HepG2 (cell line): ENCODE data around the gene C20orf202. TPM values are rescaled to one million over a fixed set of nuclear protein-coding genes. Genes with fewer than 3 reads are reported as not detected.

Experiments used
- ARNT2 ChIP-seq: sonication (generic); formaldehyde crosslinking; IDR thresholded peaks from 2 replicates; pipeline ENCODE4 v1.8.0; 2022; ENCODE audit warnings: mild to moderate bottlenecking, low read depth, missing genetic modification reagents, moderate library complexity
- GATAD2A ChIP-seq: IDR thresholded peaks from 2 replicates; pipeline ENCODE4 v1.6.1; 2016
- IKZF1 ChIP-seq: fragments of 450-650 bp; IDR thresholded peaks from 2 replicates; pipeline ENCODE4 v1.7.1; 2016
- MAFG ChIP-seq: sonication (generic); formaldehyde crosslinking; IDR thresholded peaks from 2 replicates; pipeline ENCODE4 v1.5.1; 2020; ENCODE audit warnings: mild to moderate bottlenecking, missing genetic modification reagents
- NFIC ChIP-seq: IDR thresholded peaks from 2 replicates; pipeline ENCODE4 v1.6.1; 2012; ENCODE audit warnings: mild to moderate bottlenecking, low read length, inconsistent platforms
- NFYB ChIP-seq: sonication (generic); formaldehyde crosslinking; IDR thresholded peaks from 2 replicates; pipeline ENCODE4 v1.4.0; 2020; ENCODE audit warnings: missing genetic modification reagents
- PHB2 ChIP-seq: fragments of 450-650 bp; IDR thresholded peaks from 2 replicates; pipeline ENCODE4 v1.6.1; 2018; ENCODE audit not compliant: partially characterized antibody
- POLR2A ChIP-seq, 2 experiments: IDR thresholded peaks; 2 replicates each; pipeline ENCODE4 v1.6.1; 2011; ENCODE audit warnings: low read depth in 2 of 2, low read length in 2 of 2, mild to moderate bottlenecking in 1 of 2, moderate library complexity in 1 of 2; ENCODE audit not compliant: insufficient read depth in 1 of 2
- RXRB ChIP-seq: IDR thresholded peaks from 2 replicates; pipeline ENCODE4 v1.6.1; 2016; ENCODE audit warnings: borderline replicate concordance, missing genetic modification reagents, missing compliant biosample characterization
- SATB2 ChIP-seq: sonication (generic); formaldehyde crosslinking; IDR thresholded peaks from 2 replicates; pipeline ENCODE4 v1.5.0; 2020; ENCODE audit warnings: missing genetic modification reagents
- SNAI1 ChIP-seq: sonication (generic); formaldehyde crosslinking; IDR thresholded peaks from 2 replicates; pipeline ENCODE4 v1.5.0; 2020; ENCODE audit warnings: mild to moderate bottlenecking, missing genetic modification reagents, borderline replicate concordance
- SP2 ChIP-seq: sonication (generic); formaldehyde crosslinking; IDR thresholded peaks from 2 replicates; pipeline ENCODE4 v1.5.1; 2020; ENCODE audit warnings: mild to moderate bottlenecking, missing genetic modification reagents
- YY1 ChIP-seq: IDR thresholded peaks from 2 replicates; pipeline ENCODE4 v1.6.1; 2011; ENCODE audit warnings: low read length, low read depth, moderate library complexity, mild to moderate bottlenecking; ENCODE audit not compliant: insufficient read depth, insufficient replicate concordance
- ZBTB46 ChIP-seq: sonication (generic); formaldehyde crosslinking; IDR thresholded peaks from 2 replicates; pipeline ENCODE4 v1.4.0; 2020; ENCODE audit warnings: mild to moderate bottlenecking, missing genetic modification reagents, borderline replicate concordance
- ZFYVE20 ChIP-seq: sonication (generic); formaldehyde crosslinking; IDR thresholded peaks from 2 replicates; pipeline ENCODE4 v1.8.0; 2023; ENCODE audit warnings: low read depth, mild to moderate bottlenecking, moderate library complexity, missing genetic modification reagents, borderline replicate concordance
- ZNF12 ChIP-seq: sonication (generic); formaldehyde crosslinking; IDR thresholded peaks from 2 replicates; pipeline ENCODE4 v1.5.0; 2020; ENCODE audit warnings: missing genetic modification reagents
- ZNF263 ChIP-seq: sonication (generic); formaldehyde crosslinking; IDR thresholded peaks from 2 replicates; pipeline ENCODE4 v1.4.0; 2020; ENCODE audit warnings: missing genetic modification reagents
- ZNF292 ChIP-seq: sonication (generic); formaldehyde crosslinking; IDR thresholded peaks from 2 replicates; pipeline ENCODE4 v1.8.1; 2022; ENCODE audit warnings: mild to moderate bottlenecking, low read depth, missing genetic modification reagents, borderline replicate concordance
- ZNF605 ChIP-seq: sonication (generic); formaldehyde crosslinking; IDR thresholded peaks from 2 replicates; pipeline ENCODE4 v1.8.0; 2022; ENCODE audit warnings: mild to moderate bottlenecking, missing genetic modification reagents
- ZNF691 ChIP-seq: sonication (generic); formaldehyde crosslinking; IDR thresholded peaks from 2 replicates; pipeline ENCODE4 v1.4.0; 2020; ENCODE audit warnings: missing genetic modification reagents, low read depth, mild to moderate bottlenecking, borderline replicate concordance
- ZNF7 ChIP-seq: IDR thresholded peaks from 2 replicates; pipeline ENCODE4 v1.6.1; 2016; ENCODE audit warnings: missing biosample characterization, missing genetic modification reagents
- polyA plus RNA-seq, 8 experiments: library from polyadenylated mRNA; depleted of rRNA in 3 of 8; stranded (reverse) in 7 of 8; unstranded in 1 of 8; fragments of >200 nt; fragmentation: Illumina TruSeq in 4 of 8; extraction: Trizol in 4 of 8; gene quantifications; 2 replicates each; pipeline versions ENCODE4 v1.2.1 to v1.2.3, GENCODE V29; 2011 to 2016; ENCODE audit warnings: low read depth in 4 of 8, missing spikeins in 1 of 8, mixed read lengths in 1 of 8; ENCODE audit not compliant: insufficient read depth in 1 of 8
- total RNA-seq, 5 experiments: library from RNA; depleted of rRNA; stranded (reverse); fragments of >200 nt; fragmentation: Illumina TruSeq; extraction: Trizol; gene quantifications; 2 replicates each; pipeline ENCODE4 v1.2.3, GENCODE V29; 2016; ENCODE audit warnings: low read depth in 1 of 5
- TF ChIP-seq, protein P1 (sequence below): sonication (generic); formaldehyde crosslinking; IDR thresholded peaks from 2 replicates; pipeline ENCODE4 v1.4.0; 2020; ENCODE audit warnings: mild to moderate bottlenecking, low read depth, missing genetic modification reagents
- TF ChIP-seq, protein P2 (sequence below): sonication (generic); formaldehyde crosslinking; IDR thresholded peaks from 2 replicates; pipeline ENCODE4 v1.4.0; 2020; ENCODE audit warnings: missing genetic modification reagents, borderline replicate concordance

Gene C20orf202
- total and polyA plus RNA-seq, 2 of the 13 experiments (the other 11 are each of a cell fraction or from before 2014, with no cell fraction given) = 0.20 to 1.2 TPM

DNA sequence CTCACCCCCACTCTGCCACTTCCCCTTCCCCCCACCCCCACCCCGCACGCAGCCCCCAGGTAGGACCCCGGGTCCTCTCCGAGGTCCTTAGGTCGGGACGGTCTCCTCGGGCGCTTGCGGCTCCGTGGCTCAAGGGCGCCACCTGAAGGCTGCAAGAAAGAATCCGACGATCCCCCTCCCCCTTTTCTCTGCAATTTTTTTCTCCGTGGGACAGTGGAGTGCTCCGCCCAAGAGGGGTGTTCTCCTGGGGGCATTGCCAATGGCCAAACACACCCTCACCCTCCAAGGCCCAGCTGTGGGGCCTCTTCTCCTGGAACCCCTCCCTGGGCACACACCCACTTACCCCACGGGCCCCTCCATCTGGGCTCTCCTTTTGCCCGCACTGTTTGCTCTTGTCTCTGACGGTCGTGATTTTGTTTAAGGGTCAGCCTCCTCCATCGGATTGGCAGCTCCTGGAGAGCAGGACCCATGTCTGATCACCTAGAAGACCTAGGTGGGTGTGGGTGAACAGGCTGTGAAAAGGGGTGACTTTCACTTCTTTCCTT lies 17.4 kb upstream of the C20orf202 start (continued):
- TF ChIP-seq ZNF605 (no peak), ZNF292 (CRISPR knock-in tag) (peak; percentile 19; the same call in 1 of the 2 replicates), SATB2 (CRISPR knock-in tag) (no peak), POLR2A (IDR thresholded peaks at IDR 0.05; ENCODE audit: insufficient read depth in 1 of 2, low read depth in 2 of 2, low read length in 2 of 2) (no peak), MAFG (no peak), ZNF12 (no peak), RXRB (CRISPR knock-in tag) (no peak), IKZF1 (no peak), ZFYVE20 (CRISPR knock-in tag) (no peak), SNAI1 (CRISPR knock-in tag) (0 out of 2 replicates have a peak, but pooled peaks have one; percentile 58), ZNF691 (CRISPR knock-in tag) (0 out of 2 replicates have a peak, but pooled peaks have one; percentile 23), YY1 (peak; percentile 16), ARNT2 (no peak), NFIC (no peak), GATAD2A (peak; percentile 50), ZBTB46 (CRISPR knock-in tag) (no peak), ZNF7 (no peak), PHB2 (no peak), NFYB (CRISPR knock-in tag) (no peak), ZNF263 (CRISPR knock-in tag) (0 out of 2 replicates have a peak, but pooled peaks have one; percentile 36), SP2 (peak; percentile 2; the same call in 1 of the 2 replicates)
- TF ChIP-seq, protein P1, sequence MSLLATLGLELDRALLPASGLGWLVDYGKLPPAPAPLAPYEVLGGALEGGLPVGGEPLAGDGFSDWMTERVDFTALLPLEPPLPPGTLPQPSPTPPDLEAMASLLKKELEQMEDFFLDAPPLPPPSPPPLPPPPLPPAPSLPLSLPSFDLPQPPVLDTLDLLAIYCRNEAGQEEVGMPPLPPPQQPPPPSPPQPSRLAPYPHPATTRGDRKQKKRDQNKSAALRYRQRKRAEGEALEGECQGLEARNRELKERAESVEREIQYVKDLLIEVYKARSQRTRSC (CRISPR knock-in tag) = no peak
- TF ChIP-seq, protein P2, sequence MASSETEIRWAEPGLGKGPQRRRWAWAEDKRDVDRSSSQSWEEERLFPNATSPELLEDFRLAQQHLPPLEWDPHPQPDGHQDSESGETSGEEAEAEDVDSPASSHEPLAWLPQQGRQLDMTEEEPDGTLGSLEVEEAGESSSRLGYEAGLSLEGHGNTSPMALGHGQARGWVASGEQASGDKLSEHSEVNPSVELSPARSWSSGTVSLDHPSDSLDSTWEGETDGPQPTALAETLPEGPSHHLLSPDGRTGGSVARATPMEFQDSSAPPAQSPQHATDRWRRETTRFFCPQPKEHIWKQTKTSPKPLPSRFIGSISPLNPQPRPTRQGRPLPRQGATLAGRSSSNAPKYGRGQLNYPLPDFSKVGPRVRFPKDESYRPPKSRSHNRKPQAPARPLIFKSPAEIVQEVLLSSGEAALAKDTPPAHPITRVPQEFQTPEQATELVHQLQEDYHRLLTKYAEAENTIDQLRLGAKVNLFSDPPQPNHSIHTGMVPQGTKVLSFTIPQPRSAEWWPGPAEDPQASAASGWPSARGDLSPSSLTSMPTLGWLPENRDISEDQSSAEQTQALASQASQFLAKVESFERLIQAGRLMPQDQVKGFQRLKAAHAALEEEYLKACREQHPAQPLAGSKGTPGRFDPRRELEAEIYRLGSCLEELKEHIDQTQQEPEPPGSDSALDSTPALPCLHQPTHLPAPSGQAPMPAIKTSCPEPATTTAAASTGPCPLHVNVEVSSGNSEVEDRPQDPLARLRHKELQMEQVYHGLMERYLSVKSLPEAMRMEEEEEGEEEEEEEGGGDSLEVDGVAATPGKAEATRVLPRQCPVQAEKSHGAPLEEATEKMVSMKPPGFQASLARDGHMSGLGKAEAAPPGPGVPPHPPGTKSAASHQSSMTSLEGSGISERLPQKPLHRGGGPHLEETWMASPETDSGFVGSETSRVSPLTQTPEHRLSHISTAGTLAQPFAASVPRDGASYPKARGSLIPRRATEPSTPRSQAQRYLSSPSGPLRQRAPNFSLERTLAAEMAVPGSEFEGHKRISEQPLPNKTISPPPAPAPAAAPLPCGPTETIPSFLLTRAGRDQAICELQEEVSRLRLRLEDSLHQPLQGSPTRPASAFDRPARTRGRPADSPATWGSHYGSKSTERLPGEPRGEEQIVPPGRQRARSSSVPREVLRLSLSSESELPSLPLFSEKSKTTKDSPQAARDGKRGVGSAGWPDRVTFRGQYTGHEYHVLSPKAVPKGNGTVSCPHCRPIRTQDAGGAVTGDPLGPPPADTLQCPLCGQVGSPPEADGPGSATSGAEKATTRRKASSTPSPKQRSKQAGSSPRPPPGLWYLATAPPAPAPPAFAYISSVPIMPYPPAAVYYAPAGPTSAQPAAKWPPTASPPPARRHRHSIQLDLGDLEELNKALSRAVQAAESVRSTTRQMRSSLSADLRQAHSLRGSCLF = no peak
